SK-N-MC (cell line): ENCODE measurements around the gene COG1.

ENCODE experiments used
- EZH2 ChIP-seq: fragments of 200-600 bp; sonication (generic); IDR thresholded peaks from one replicate; pipeline ENCODE4 v1.6.1; 2017; ENCODE audit warnings: antibody characterized with exemption
- FOXP2 ChIP-seq: optimal IDR thresholded peaks from 2 replicates; pipeline ENCODE3; 2011; ENCODE audit warnings: mild to moderate bottlenecking, moderate library complexity; ENCODE audit not compliant: insufficient read depth; ENCODE audit errors: extremely low read length, control extremely low read depth
- POLR2AphosphoS5 ChIP-seq: IDR thresholded peaks from 2 replicates; pipeline ENCODE4 v1.6.1; 2012; ENCODE audit warnings: mild to moderate bottlenecking, low read depth, low read length, borderline replicate concordance

GRCh38 chr17:73226556-73227172 lies 33.8 kb downstream of the COG1 start:
- no peak for TF ChIP-seq POLR2AphosphoS5
- TF ChIP-seq EZH2 = no peak
- no peak for TF ChIP-seq FOXP2
